Gastrocnemius medialis (tissue), 4 donors: ENCODE results near the gene ACADL.

Source experiments
- POLR2A ChIP-seq, 2 donors: fragments of 450-650 bp; IDR thresholded peaks; one replicate each; pipeline ENCODE4 v1.6.1; 2017; ENCODE audit warnings: antibody characterized with exemption in 2 of 2, mild to moderate bottlenecking in 2 of 2, moderate library complexity in 2 of 2
- TF ChIP-seq, protein P1 (sequence below), 5 experiments: fragments of 450-650 bp in 3 of 5; fragments of 200-600 bp in 2 of 5; sonication (generic) in 2 of 5; IDR thresholded peaks in 4 of 5; conservative IDR thresholded peaks in 1 of 5; 1 replicate in 4 of 5; 2 replicates in 1 of 5; pipeline ENCODE4 v1.5.1; 2016 to 2019; ENCODE audit warnings: antibody characterized with exemption in 5 of 5, mild to moderate bottlenecking in 3 of 5, moderate library complexity in 3 of 5

DNA sequence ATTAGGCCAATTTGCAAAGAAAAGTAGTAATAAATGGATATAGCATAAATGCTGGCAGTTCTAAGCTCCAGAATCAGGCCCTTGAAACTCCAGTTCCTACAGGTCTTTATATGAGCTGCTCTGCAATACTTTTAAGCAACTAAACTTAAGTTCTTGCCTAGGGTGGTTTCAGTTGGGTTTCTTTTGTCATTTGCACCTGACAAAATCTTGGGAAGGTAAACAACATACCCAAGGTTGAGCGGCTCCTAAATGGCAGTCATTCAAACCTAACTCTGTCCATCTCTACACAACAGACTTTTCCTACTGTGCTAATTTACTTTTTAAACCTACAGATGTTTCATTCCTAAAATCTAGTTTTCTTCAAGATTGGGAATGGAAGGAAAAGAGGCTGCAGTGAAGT, 44.8 kb downstream of the ACADL start:
- TF ChIP-seq, protein P1, sequence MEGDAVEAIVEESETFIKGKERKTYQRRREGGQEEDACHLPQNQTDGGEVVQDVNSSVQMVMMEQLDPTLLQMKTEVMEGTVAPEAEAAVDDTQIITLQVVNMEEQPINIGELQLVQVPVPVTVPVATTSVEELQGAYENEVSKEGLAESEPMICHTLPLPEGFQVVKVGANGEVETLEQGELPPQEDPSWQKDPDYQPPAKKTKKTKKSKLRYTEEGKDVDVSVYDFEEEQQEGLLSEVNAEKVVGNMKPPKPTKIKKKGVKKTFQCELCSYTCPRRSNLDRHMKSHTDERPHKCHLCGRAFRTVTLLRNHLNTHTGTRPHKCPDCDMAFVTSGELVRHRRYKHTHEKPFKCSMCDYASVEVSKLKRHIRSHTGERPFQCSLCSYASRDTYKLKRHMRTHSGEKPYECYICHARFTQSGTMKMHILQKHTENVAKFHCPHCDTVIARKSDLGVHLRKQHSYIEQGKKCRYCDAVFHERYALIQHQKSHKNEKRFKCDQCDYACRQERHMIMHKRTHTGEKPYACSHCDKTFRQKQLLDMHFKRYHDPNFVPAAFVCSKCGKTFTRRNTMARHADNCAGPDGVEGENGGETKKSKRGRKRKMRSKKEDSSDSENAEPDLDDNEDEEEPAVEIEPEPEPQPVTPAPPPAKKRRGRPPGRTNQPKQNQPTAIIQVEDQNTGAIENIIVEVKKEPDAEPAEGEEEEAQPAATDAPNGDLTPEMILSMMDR (IDR thresholded peaks at IDR 0.05 in 4 of 5, conservative IDR thresholded peaks at IDR 0.05 in 1 of 5), result no peak
- no peak for TF ChIP-seq POLR2A (IDR thresholded peaks at IDR 0.05)
